Lower leg skin (tissue), 4 donors: Measurements from ENCODE around the gene USP49. TPM values are rescaled to one million over a fixed set of nuclear protein-coding genes. Genes with fewer than 3 reads are reported as not detected.
A peak's percentile ranks its signal among the peaks of the same experiment; 100 is the strongest.

Experiments
- DNase-seq, 2 donors: peaks; one replicate each; pipeline ENCODE4 v3.0.0-alpha.2; 2019; ENCODE audit warnings: low spot score in 2 of 2
- H3K4me3 ChIP-seq: fragments of 200-600 bp; sonication (generic); 2 replicates; pipeline ENCODE4 v1.5.1; 2017; ENCODE audit warnings: mild to moderate bottlenecking, low read depth; ENCODE audit not compliant: poor library complexity, severe bottlenecking
- POLR2A ChIP-seq, 2 donors: fragments of 450-650 bp; IDR thresholded peaks; one replicate each; pipeline ENCODE4 v1.6.1; 2016 to 2017; ENCODE audit warnings: antibody characterized with exemption in 2 of 2, mild to moderate bottlenecking in 1 of 2, moderate library complexity in 1 of 2
- WGBS, 2 donors: methylation state at CpG; one replicate each; pipeline ENCODE4 v1.1.5; 2018; 5-methylcytosine and 5-hydroxymethylcytosine counted together
- intact Hi-C: fragments of 100-400 bp; cut with DNase I; formaldehyde crosslinking; loops from one replicate; pipeline ENCODE4 v1.15.0; 2023; ENCODE audit warnings: low total_unique reads
- total RNA-seq, 4 donors: library from RNA; depleted of rRNA; stranded (reverse); fragments of >200 nt; gene quantifications; one replicate each; pipeline ENCODE4 v1.1.0, GENCODE V29; 2016
- TF ChIP-seq, protein P1 (sequence below), 3 donors: fragments of 450-650 bp; IDR thresholded peaks; one replicate each; pipeline ENCODE4 v1.5.1; 2016; ENCODE audit warnings: antibody characterized with exemption in 3 of 3, mild to moderate bottlenecking in 3 of 3, moderate library complexity in 2 of 3

Gene USP49
- total RNA-seq, 4 donors from 2014 or later = 2.3 to 7.3 (median 3.7) TPM

DNA sequence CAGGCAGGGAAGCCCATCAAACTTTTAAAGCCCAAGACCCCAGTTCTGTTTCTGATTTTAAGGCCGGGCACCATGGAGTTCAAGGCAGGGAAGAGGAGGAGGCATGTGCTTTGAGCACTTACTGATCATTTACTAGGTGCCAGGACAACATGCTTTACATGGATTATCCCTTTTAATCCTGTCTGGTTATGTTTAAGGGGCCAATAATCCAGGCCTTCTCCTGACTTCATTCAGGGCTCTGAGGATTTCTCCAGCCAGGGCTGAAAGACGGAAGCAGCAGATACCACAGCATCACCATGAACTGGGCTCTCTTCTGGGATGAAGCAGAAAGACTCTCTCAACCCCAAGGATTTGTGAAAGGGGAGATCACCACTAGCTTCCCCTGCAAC, 42.3 kb upstream of the USP49 start:
- no peak for DNase-seq
- no peak overlapping the region for H3K4me3 ChIP-seq
- TF ChIP-seq POLR2A (IDR thresholded peaks at IDR 0.05) = no peak
- TF ChIP-seq, protein P1, sequence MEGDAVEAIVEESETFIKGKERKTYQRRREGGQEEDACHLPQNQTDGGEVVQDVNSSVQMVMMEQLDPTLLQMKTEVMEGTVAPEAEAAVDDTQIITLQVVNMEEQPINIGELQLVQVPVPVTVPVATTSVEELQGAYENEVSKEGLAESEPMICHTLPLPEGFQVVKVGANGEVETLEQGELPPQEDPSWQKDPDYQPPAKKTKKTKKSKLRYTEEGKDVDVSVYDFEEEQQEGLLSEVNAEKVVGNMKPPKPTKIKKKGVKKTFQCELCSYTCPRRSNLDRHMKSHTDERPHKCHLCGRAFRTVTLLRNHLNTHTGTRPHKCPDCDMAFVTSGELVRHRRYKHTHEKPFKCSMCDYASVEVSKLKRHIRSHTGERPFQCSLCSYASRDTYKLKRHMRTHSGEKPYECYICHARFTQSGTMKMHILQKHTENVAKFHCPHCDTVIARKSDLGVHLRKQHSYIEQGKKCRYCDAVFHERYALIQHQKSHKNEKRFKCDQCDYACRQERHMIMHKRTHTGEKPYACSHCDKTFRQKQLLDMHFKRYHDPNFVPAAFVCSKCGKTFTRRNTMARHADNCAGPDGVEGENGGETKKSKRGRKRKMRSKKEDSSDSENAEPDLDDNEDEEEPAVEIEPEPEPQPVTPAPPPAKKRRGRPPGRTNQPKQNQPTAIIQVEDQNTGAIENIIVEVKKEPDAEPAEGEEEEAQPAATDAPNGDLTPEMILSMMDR (IDR thresholded peaks at IDR 0.05) = no peak
- 60 to 80% methylated on average over 2 of the region's 2 CpGs for WGBS, 2 donors
- intact Hi-C loops = loop anchor here (10.0 kb wide), 1 partner anchor 237 kb away; the partner anchor contains the start of gene GUCA1A

DNA sequence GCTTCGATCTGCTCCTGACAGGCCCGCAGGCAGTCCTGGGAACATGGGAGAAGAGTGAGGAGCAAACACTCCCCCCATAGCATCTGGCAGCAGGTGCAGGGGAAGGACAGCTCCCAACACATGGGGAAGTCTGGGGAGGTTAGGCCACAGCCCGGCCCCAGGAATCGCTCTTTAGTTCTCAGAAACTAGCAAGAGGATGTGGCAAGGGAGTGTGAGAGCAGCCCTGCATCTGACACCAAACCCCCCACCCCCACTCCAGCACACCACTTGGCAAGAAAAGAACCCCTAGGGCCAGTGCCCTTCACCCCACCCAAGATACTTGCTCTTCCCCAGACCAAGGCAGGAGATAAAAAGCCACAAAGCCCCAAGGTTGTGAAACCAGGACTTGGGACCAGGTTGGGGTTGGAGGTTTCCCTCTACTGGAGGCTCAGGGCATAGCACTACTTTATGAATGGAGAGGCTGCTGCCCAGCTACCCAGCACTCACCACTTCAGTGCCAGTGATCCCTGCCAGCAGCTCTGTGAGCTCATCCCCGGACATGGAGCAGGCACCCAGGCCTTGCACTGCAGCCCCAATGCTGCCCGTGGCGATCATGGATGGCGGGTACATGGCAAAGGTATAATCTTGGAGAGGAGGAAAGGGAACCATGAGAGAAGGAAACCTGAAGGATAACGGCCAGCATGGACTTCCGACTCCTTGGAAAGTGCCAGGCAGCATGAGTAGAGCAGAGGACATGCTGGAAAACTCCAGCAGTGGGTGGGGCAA, 41.1 kb upstream of the USP49 start:
- intact Hi-C loops = loop anchor here (10.0 kb wide), 1 partner anchor 239 kb away; the partner anchor contains the start of gene GUCA1A
- H3K4me3 ChIP-seq = no peak overlapping the region
- peak; percentile 64 to 87 for DNase-seq
- whole genome bisulfite sequencing, 2 donors = 33 to 34% methylated on average over 7 to 8 of the region's 10 CpGs
- no peak for TF ChIP-seq POLR2A (IDR thresholded peaks at IDR 0.05)
- TF ChIP-seq, protein P1 (IDR thresholded peaks at IDR 0.05) = peak in 1 of 3 donors; percentile 41

DNA sequence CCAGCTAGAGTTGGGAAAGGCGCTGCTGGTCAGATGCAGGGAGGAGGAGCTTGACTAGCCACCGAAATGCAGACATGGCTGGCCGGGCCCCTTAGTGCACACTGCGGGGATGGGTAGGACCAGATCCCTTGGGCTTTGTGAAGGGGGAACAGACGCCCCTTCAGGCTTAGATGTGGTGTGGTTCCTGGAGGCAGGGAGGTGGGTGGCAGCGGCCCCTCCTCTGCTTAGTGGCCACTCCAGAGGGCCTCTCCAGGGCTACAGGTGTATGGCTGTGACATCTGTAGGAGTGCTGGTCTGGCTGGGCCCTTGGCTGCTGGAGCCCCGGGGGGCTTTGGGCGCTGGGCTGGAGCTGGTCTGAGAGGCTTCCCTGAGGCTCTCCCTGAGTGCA, 40.5 kb upstream of the USP49 start:
- no peak overlapping the region for H3K4me3 ChIP-seq
- TF ChIP-seq, protein P1 (IDR thresholded peaks at IDR 0.05) = no peak
- TF ChIP-seq POLR2A (IDR thresholded peaks at IDR 0.05) = no peak
- 64 to 83% methylated on average over 6 of the region's 8 CpGs for WGBS, 2 donors
- intact Hi-C loops = loop anchor here (10.0 kb wide), 1 partner anchor 239 kb away; the partner anchor contains the start of gene GUCA1A
- DNase-seq = no peak

DNA sequence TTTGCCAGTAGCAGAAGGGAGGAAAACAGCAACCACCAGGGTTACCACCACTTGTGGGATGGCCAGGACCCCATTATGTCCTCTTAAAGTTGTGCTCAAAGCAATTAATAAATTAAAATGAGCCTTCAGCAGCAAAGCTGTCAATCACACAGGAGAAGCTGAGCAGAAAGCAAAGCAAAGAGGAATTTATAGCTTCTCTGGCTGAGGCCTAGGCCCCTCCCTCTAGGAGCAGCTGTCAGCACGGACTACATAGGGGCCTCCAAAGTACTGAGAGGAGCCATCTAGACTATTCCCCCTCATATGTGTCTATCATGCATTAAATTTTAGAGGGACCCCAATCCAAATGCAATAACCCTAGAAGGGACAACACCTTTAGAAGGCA, 40.0 kb upstream of the USP49 start:
- TF ChIP-seq POLR2A (IDR thresholded peaks at IDR 0.05) = no peak
- TF ChIP-seq, protein P1 (IDR thresholded peaks at IDR 0.05) = no peak
- no peak for DNase-seq
- intact Hi-C loops = loop anchor here (10.0 kb wide), 1 partner anchor 240 kb away; the partner anchor contains the start of gene GUCA1A
- WGBS, 2 donors = 57 to 80% methylated on average over 1 of the region's 1 CpG
- no peak overlapping the region for H3K4me3 ChIP-seq

DNA sequence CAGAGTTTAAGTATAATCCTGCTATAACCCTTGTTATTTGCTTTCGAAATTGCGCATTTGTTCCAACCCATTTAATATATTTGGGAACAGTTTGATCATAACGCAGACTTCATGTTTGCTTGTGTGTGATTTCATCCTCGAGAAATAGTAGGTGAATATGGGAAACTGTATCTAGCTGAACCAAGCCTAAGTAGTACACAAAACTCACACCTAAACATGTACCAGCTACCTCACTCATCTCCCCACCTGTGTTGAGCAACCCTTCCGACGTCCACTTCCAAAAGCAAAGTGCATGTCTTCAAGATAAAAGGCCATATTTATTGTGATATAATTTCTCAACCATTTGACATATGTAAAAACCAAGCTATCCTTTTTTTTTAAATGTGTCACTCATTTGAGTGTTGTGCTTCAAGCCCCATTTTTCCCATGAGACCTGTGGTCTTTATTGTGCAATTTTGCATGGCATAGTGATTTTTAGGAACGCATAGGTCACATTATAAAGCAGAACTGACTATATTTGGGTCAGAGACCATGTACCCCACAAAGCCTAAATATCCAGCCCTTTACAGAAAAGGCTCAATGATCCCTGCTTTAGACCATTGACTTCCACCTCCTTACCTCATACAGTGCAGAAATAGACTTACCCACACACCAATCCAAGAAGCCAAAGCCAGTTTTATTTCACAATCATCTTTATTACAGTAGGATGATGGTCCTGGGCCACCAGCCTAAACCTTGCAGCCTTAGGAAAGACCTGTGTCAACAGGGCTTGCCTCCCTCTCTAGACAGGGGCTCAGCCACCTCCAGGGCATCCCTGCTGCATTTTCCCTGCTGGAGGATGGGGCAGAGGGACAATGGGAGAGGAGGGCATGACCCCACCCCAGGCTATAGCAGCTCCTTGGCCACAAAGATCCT, 39.4 kb upstream of the USP49 start:
- DNase-seq = no peak
- no peak overlapping the region for H3K4me3 ChIP-seq
- TF ChIP-seq, protein P1 (IDR thresholded peaks at IDR 0.05) = no peak
- TF ChIP-seq POLR2A (IDR thresholded peaks at IDR 0.05) = no peak
- intact Hi-C loops = loop anchor here (10.0 kb wide), 1 partner anchor 240 kb away; the partner anchor contains the start of gene GUCA1A
- WGBS, 2 donors = 74 to 78% methylated on average over 7 of the region's 7 CpGs
